ENCODE data around the gene NRL. TPM values are rescaled to one million over a fixed set of nuclear protein-coding genes. Genes with fewer than 3 reads are reported as not detected.

Gene NRL
- total RNA-seq, 1 donor, result 1.8 TPM

DNA sequence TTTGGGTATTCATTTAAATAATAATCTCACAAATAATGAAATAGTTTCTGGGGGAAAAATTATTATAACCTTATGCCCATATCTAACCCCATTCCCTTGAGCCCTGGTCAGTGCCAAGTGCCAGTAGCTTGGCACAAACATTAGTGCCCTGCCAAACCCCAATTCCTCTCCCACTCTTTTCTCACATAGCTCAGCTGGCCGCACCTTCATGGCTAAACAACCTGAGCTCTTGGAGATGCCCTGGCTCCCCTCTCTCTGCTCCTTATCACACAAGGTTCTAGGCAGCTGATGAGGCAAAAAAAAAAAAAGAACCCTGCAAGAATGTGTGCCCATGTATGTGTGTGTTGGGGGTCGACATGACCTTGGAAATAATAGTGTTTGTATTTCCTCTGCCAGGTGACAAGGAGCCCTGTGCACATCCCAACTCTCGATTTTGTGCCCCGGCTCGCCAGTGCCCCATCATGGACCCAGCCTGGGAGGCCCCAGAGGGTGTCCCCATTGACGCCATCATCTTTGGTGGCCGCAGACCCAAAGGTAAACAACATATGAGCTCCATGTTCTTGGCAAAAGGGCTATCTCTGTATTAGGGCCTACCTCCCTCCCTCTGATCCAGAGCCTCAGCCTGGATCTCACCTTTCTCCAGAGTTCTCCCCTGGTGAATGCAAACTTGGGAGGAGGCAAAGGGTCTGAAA lies 12.2 kb downstream of the NRL start:
- Histone ChIP-seq H3K27ac (ENCODE audit: low read depth, low read length) (no peak overlapping the region), H3K9me3 (ENCODE audit: low read depth, low read length) (no peaks in the 10 kb centered on the region), H3K4me2 (ENCODE audit: insufficient read depth, low read length) (no peak overlapping the region), H3K36me3 (ENCODE audit: insufficient read depth, low read length) (peaks cover 24% of the 10 kb centered on the region), H4K20me1 (ENCODE audit: insufficient read depth, low read length) (no peaks in the 10 kb centered on the region), H3K79me2 (ENCODE audit: insufficient read depth, low read length) (no peaks in the 10 kb centered on the region), H3K4me1 (ENCODE audit: insufficient read depth, low read length) (no peaks in the 10 kb centered on the region), H2AFZ (ENCODE audit: low read length) (no peak overlapping the region), H3K27me3 (ENCODE audit: insufficient read depth, low read length) (no peaks in the 10 kb centered on the region), H3K4me3 (ENCODE audit: insufficient read depth, low read length) (no peak overlapping the region)
- peak; percentile 56 for DNase-seq (ENCODE audit: insufficient read length, low spot score, missing footprints)
- no peak for TF ChIP-seq CTCF (IDR thresholded peaks at IDR 0.05; ENCODE audit: extremely low read depth, low read depth, low read length)

DNA sequence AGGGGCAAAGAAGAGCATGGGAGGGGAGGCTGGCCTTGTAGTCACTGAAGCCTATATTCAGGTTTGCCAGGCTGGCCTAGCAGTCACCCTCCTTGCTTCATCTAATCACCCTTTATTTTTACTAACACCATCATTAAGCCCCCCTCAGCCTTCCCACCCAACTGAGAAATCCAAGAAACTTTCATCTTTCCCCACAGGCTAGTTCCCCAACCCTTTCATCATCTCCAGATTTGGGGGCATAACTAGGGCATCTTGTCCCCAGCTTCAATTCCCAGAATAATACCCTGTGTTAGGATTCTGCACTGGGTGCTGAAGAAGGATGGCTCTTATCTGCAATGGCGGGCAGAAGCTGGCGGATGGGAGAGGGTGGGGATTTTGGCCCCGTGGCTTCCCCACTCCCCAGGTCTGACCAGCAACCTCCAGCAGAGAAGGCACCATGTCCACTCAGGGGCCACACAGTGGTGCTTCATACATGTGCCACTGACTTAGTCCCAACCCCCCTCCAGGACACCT lies 13.7 kb downstream of the NRL start:
- H3K36me3 ChIP-seq (ENCODE audit: insufficient read depth, low read length), result peaks cover 24% of the 10 kb centered on the region
- H3K9me3 ChIP-seq (ENCODE audit: low read depth, low read length), result no peaks in the 10 kb centered on the region
- H4K20me1 ChIP-seq (ENCODE audit: insufficient read depth, low read length), result no peaks in the 10 kb centered on the region
- TF ChIP-seq CTCF (IDR thresholded peaks at IDR 0.05; ENCODE audit: extremely low read depth, low read depth, low read length), result no peak
- H3K27me3 ChIP-seq (ENCODE audit: insufficient read depth, low read length), result no peaks in the 10 kb centered on the region
- no peaks in the 10 kb centered on the region for H3K4me1 ChIP-seq (ENCODE audit: insufficient read depth, low read length)
- H3K4me2 ChIP-seq (ENCODE audit: insufficient read depth, low read length), result no peak overlapping the region
- H2AFZ ChIP-seq (ENCODE audit: low read length), result no peak overlapping the region
- no peak overlapping the region for H3K4me3 ChIP-seq (ENCODE audit: insufficient read depth, low read length)
- no peaks in the 10 kb centered on the region for H3K79me2 ChIP-seq (ENCODE audit: insufficient read depth, low read length)
- peak; percentile 55 for DNase-seq (ENCODE audit: insufficient read length, low spot score, missing footprints)
- H3K27ac ChIP-seq (ENCODE audit: low read depth, low read length), result no peak overlapping the region

DNA sequence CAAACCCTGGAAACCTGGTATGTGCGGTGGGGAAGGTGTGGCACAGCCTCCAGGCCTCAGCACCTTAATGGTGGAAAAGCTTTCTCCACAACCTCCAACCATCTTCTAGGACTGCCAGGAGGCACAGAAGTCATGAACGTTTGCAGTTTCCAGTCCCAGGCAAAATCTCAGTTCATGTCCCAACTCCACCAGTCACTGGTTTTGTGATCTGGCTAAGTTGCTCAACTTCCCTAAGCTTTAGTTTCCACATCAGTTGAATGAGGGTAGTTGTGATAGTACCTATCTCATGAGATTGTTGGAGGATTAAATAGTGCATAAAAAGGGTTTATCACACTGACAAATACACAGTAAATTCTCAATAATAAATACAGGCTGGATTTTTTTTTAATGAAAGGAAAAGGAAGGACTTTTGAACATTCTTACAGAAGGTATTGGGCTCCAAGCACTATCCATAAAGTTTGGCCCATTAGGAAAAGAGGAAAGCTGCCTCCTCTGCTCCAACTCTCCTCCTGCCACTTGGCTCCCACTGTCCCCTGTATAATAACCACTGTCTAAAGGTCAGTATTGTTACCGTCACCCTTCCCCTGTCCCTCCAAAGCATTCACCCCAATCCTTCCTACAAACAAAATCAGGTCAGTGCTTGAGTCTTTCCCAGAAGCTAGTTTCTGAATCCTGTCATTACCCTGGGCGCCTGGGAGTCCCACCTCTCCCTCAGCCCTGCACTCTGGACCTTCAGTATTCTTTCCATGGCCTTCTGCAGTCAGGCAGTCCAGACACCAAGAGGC lies 14.4 kb downstream of the NRL start:
- Histone ChIP-seq H2AFZ (ENCODE audit: low read length) (no peak overlapping the region), H3K4me2 (ENCODE audit: insufficient read depth, low read length) (no peak overlapping the region), H3K36me3 (ENCODE audit: insufficient read depth, low read length) (peaks cover 24% of the 10 kb centered on the region), H3K27me3 (ENCODE audit: insufficient read depth, low read length) (no peaks in the 10 kb centered on the region), H4K20me1 (ENCODE audit: insufficient read depth, low read length) (no peaks in the 10 kb centered on the region), H3K27ac (ENCODE audit: low read depth, low read length) (no peak overlapping the region), H3K4me1 (ENCODE audit: insufficient read depth, low read length) (peaks cover 4% of the 10 kb centered on the region), H3K4me3 (ENCODE audit: insufficient read depth, low read length) (no peak overlapping the region), H3K79me2 (ENCODE audit: insufficient read depth, low read length) (peaks cover 4% of the 10 kb centered on the region), H3K9me3 (ENCODE audit: low read depth, low read length) (no peaks in the 10 kb centered on the region)
- no peak for DNase-seq (ENCODE audit: insufficient read length, low spot score, missing footprints)
- no peak for TF ChIP-seq CTCF (IDR thresholded peaks at IDR 0.05; ENCODE audit: extremely low read depth, low read depth, low read length)
